A673 (cell line): ENCODE data around the gene FAM131B. TPM values are rescaled to one million over a fixed set of nuclear protein-coding genes. Genes with fewer than 3 reads are reported as not detected.

Experiments used
- BruUV-seq: library from RNA; stranded (reverse); fragments of 400-500 nt; replicated peaks from 2 replicates; lab custom pipeline; 2021; lab: Mats Ljungman, UMichigan
- CTCF ChIA-PET: fragments of 300-600 bp; sonication (Branson Sonifier 250); formaldehyde crosslinking; loops from one replicate; lab custom pipeline; 2022; ENCODE audit warnings: antibody characterized with exemption; lab: Charles Lee
- POLR2A ChIA-PET: fragments of 300-600 bp; sonication (Branson Sonifier 250); formaldehyde crosslinking; loops from one replicate; lab custom pipeline; 2022; ENCODE audit warnings: antibody characterized with exemption; ENCODE audit not compliant: low non-redundant PET; lab: Charles Lee
- DNase-seq: peaks from one replicate; pipeline ENCODE4 v3.0.0-alpha.2; 2015; ENCODE audit warnings: low spot score
- H3K27ac ChIP-seq: fragments of 200-600 bp; sonication (generic); 2 replicates; pipeline ENCODE4 v1.5.1; 2016; ENCODE audit warnings: mixed run types, low read depth, mild to moderate bottlenecking, mixed read lengths, antibody characterized with exemption, low read length; ENCODE audit not compliant: poor library complexity, severe bottlenecking
- H3K27me3 ChIP-seq: fragments of 200-600 bp; sonication (generic); replicated peaks from 2 replicates; pipeline ENCODE4 v1.6.1; 2017; ENCODE audit warnings: mixed run types, low read depth, mild to moderate bottlenecking, mixed read lengths, antibody characterized with exemption, low read length; ENCODE audit not compliant: insufficient read depth, poor library complexity
- H3K36me3 ChIP-seq: fragments of 200-600 bp; sonication (generic); 2 replicates; pipeline ENCODE4 v1.6.1; 2016; ENCODE audit warnings: mixed run types, mild to moderate bottlenecking, mixed read lengths, antibody characterized with exemption, low read length; ENCODE audit not compliant: insufficient read depth, poor library complexity, severe bottlenecking
- H3K4me1 ChIP-seq: fragments of 200-600 bp; sonication (generic); 2 replicates; pipeline ENCODE4 v1.6.1; 2017; ENCODE audit warnings: mixed run types, mild to moderate bottlenecking, mixed read lengths, antibody characterized with exemption, low read length; ENCODE audit not compliant: insufficient read depth, poor library complexity, severe bottlenecking
- H3K4me3 ChIP-seq: fragments of 200-600 bp; sonication (generic); 2 replicates; pipeline ENCODE4 v1.5.1; 2016; ENCODE audit warnings: low read depth, mixed run types, mild to moderate bottlenecking, mixed read lengths, low read length; ENCODE audit not compliant: poor library complexity, severe bottlenecking
- H3K9me3 ChIP-seq: fragments of 200-600 bp; sonication (generic); 2 replicates; pipeline ENCODE4 v1.6.1; 2016; ENCODE audit warnings: mixed run types, low read depth, mild to moderate bottlenecking, mixed read lengths, antibody characterized with exemption, low read length; ENCODE audit not compliant: poor library complexity, severe bottlenecking
- CTCF ChIP-seq: fragments of 300-800, 200-600 bp; sonication (generic); conservative IDR thresholded peaks from 2 replicates; pipeline ENCODE4 v1.5.1; 2017; ENCODE audit warnings: low read depth, mild to moderate bottlenecking, antibody characterized with exemption, low read length, moderate library complexity, mixed read lengths
- EZH2 ChIP-seq: fragments of 200-600 bp; sonication (generic); IDR thresholded peaks from 2 replicates; pipeline ENCODE4 v1.6.1; 2017; ENCODE audit warnings: borderline replicate concordance, low read depth, mild to moderate bottlenecking, mixed read lengths, antibody characterized with exemption, low read length; ENCODE audit not compliant: poor library complexity, severe bottlenecking
- intact Hi-C: fragments of 100-400 bp; cut with micrococcal nuclease; formaldehyde crosslinking; loops from one replicate; pipeline ENCODE4 v1.10.0; 2022; ENCODE audit not compliant: unreplicated experiment
- total RNA-seq: library from RNA; stranded (reverse); gene quantifications from 2 replicates; pipeline ENCODE4 v1.2.3, GENCODE V29; 2021

Gene FAM131B
- total RNA-seq, 1 experiment from 2014 or later, result 1.9 TPM

GRCh38 chr7:143375298-143376034 lies 13.0 kb upstream of the FAM131B start:
- BruUV-seq, result no TSS peak
- Histone ChIP-seq H3K36me3 (no peaks in the 10 kb centered on the region), H3K4me1 (peaks cover 30% of the 10 kb centered on the region), H3K27me3 (no peaks in the 10 kb centered on the region), H3K4me3 (no peak overlapping the region), H3K27ac (no peak overlapping the region), H3K9me3 (no peaks in the 10 kb centered on the region)
- CTCF ChIA-PET, result no interaction called here
- intact Hi-C loops, result loop anchor here (5.0 kb wide), 1 partner anchor 78 kb away; no protein-coding TSS in a partner anchor
- no peak for DNase-seq
- POLR2A ChIA-PET, result interaction anchor here (0.5 to 0.7 kb wide), 2 partner anchors 73 to 85 kb away, joined by 3 read pairs; no protein-coding TSS in a partner anchor
- TF ChIP-seq EZH2, result no peak
- no peak for TF ChIP-seq CTCF

GRCh38 chr7:143374561-143374960 lies 12.0 kb upstream of the FAM131B start:
- no peak overlapping the region for H3K27ac ChIP-seq
- POLR2A ChIA-PET, result no interaction called here
- peaks cover 25% of the 10 kb centered on the region for H3K4me1 ChIP-seq
- no peak for TF ChIP-seq EZH2
- TF ChIP-seq CTCF, result no peak
- no peaks in the 10 kb centered on the region for H3K36me3 ChIP-seq
- intact Hi-C loops, result no loop called here
- no peaks in the 10 kb centered on the region for H3K27me3 ChIP-seq
- no TSS peak for BruUV-seq
- DNase-seq, result no peak
- H3K9me3 ChIP-seq, result no peaks in the 10 kb centered on the region
- CTCF ChIA-PET, result no interaction called here
- H3K4me3 ChIP-seq, result no peak overlapping the region

- Histone ChIP-seq H3K36me3 (no peaks in the 10 kb centered on the region), H3K27me3 (no peaks in the 10 kb centered on the region), H3K9me3 (no peaks in the 10 kb centered on the region), H3K27ac (no peak overlapping the region), H3K4me1 (peaks cover 12% of the 10 kb centered on the region), H3K4me3 (no peak overlapping the region)
- ChIA-PET POLR2A (no interaction called here), CTCF (no interaction called here)
- no peak for TF ChIP-seq EZH2
- TF ChIP-seq CTCF, result no peak
- no peak for DNase-seq
- intact Hi-C loops, result no loop called here
- BruUV-seq, result no TSS peak
Measured at GRCh38 chr7:143373255-143373794, 10.8 kb upstream of the FAM131B start.
